Measurements from ENCODE around the gene MRPS27. TPM values are rescaled to one million over a fixed set of nuclear protein-coding genes. Genes with fewer than 3 reads are reported as not detected.

The MRPS27 gene
- total RNA-seq, 1 experiment from 2014 or later: 88.6 TPM

- TF ChIP-seq EZH2 (IDR thresholded peaks at IDR 0.05; ENCODE audit: borderline replicate concordance, low read depth, low read length, poor library complexity, severe bottlenecking) (no peak), CTCF (conservative IDR thresholded peaks at IDR 0.05; ENCODE audit: low read depth, low read length) (no peak)
- BruUV-seq (replicated peaks): no TSS peak
- Histone ChIP-seq H3K9me3 (ENCODE audit: low read depth, low read length, poor library complexity, severe bottlenecking) (no peaks in the 10 kb centered on the region), H3K27ac (ENCODE audit: low read depth, low read length, poor library complexity, severe bottlenecking) (no peak overlapping the region), H3K36me3 (ENCODE audit: insufficient read depth, low read length, poor library complexity, severe bottlenecking) (no peaks in the 10 kb centered on the region), H3K4me1 (ENCODE audit: insufficient read depth, low read length, poor library complexity, severe bottlenecking) (peaks cover 4% of the 10 kb centered on the region), H3K27me3 (replicated peaks; ENCODE audit: insufficient read depth, low read depth, low read length, poor library complexity) (no peaks in the 10 kb centered on the region), H3K4me3 (ENCODE audit: low read depth, low read length, poor library complexity, severe bottlenecking) (no peak overlapping the region)
- intact Hi-C loops (cut with micrococcal nuclease; ENCODE audit: unreplicated experiment): no loop called here
- ChIA-PET CTCF (no interaction called here), POLR2A (ENCODE audit: low non-redundant PET) (no interaction called here)
- DNase-seq (ENCODE audit: low spot score): no peak
Measured at GRCh38 chr5:72268260-72268659, 51.8 kb downstream of the MRPS27 start.

- ChIA-PET CTCF (no interaction called here), POLR2A (ENCODE audit: low non-redundant PET) (no interaction called here)
- Histone ChIP-seq H3K4me3 (ENCODE audit: low read depth, low read length, poor library complexity, severe bottlenecking) (no peak overlapping the region), H3K4me1 (ENCODE audit: insufficient read depth, low read length, poor library complexity, severe bottlenecking) (peaks cover 4% of the 10 kb centered on the region), H3K36me3 (ENCODE audit: insufficient read depth, low read length, poor library complexity, severe bottlenecking) (no peaks in the 10 kb centered on the region), H3K27ac (ENCODE audit: low read depth, low read length, poor library complexity, severe bottlenecking) (no peak overlapping the region), H3K27me3 (replicated peaks; ENCODE audit: insufficient read depth, low read depth, low read length, poor library complexity) (no peaks in the 10 kb centered on the region), H3K9me3 (ENCODE audit: low read depth, low read length, poor library complexity, severe bottlenecking) (no peaks in the 10 kb centered on the region)
- intact Hi-C loops (cut with micrococcal nuclease; ENCODE audit: unreplicated experiment): no loop called here
- no TSS peak for BruUV-seq (replicated peaks)
- TF ChIP-seq CTCF (conservative IDR thresholded peaks at IDR 0.05; ENCODE audit: low read depth, low read length) (no peak), EZH2 (IDR thresholded peaks at IDR 0.05; ENCODE audit: borderline replicate concordance, low read depth, low read length, poor library complexity, severe bottlenecking) (no peak)
- DNase-seq (ENCODE audit: low spot score): no peak
Measured at GRCh38 chr5:72267685-72268084, 52.4 kb downstream of the MRPS27 start.

GRCh38 chr5:72266862-72267261, 53.2 kb downstream of the MRPS27 start:
- DNase-seq (ENCODE audit: low spot score): no peak
- TF ChIP-seq CTCF (conservative IDR thresholded peaks at IDR 0.05; ENCODE audit: low read depth, low read length): no peak
- no peak for TF ChIP-seq EZH2 (IDR thresholded peaks at IDR 0.05; ENCODE audit: borderline replicate concordance, low read depth, low read length, poor library complexity, severe bottlenecking)
- H3K4me3 ChIP-seq (ENCODE audit: low read depth, low read length, poor library complexity, severe bottlenecking): no peak overlapping the region
- H3K4me1 ChIP-seq (ENCODE audit: insufficient read depth, low read length, poor library complexity, severe bottlenecking): peaks cover 4% of the 10 kb centered on the region
- POLR2A ChIA-PET (ENCODE audit: low non-redundant PET): no interaction called here
- H3K27ac ChIP-seq (ENCODE audit: low read depth, low read length, poor library complexity, severe bottlenecking): no peak overlapping the region
- intact Hi-C loops (cut with micrococcal nuclease; ENCODE audit: unreplicated experiment): no loop called here
- H3K27me3 ChIP-seq (replicated peaks; ENCODE audit: insufficient read depth, low read depth, low read length, poor library complexity): no peaks in the 10 kb centered on the region
- BruUV-seq (replicated peaks): no TSS peak
- CTCF ChIA-PET: no interaction called here
- H3K9me3 ChIP-seq (ENCODE audit: low read depth, low read length, poor library complexity, severe bottlenecking): no peaks in the 10 kb centered on the region
- no peaks in the 10 kb centered on the region for H3K36me3 ChIP-seq (ENCODE audit: insufficient read depth, low read length, poor library complexity, severe bottlenecking)

Measured in A673 (cell line).